ENCODE results near the gene SLITRK1.

The SLITRK1 gene

DNA sequence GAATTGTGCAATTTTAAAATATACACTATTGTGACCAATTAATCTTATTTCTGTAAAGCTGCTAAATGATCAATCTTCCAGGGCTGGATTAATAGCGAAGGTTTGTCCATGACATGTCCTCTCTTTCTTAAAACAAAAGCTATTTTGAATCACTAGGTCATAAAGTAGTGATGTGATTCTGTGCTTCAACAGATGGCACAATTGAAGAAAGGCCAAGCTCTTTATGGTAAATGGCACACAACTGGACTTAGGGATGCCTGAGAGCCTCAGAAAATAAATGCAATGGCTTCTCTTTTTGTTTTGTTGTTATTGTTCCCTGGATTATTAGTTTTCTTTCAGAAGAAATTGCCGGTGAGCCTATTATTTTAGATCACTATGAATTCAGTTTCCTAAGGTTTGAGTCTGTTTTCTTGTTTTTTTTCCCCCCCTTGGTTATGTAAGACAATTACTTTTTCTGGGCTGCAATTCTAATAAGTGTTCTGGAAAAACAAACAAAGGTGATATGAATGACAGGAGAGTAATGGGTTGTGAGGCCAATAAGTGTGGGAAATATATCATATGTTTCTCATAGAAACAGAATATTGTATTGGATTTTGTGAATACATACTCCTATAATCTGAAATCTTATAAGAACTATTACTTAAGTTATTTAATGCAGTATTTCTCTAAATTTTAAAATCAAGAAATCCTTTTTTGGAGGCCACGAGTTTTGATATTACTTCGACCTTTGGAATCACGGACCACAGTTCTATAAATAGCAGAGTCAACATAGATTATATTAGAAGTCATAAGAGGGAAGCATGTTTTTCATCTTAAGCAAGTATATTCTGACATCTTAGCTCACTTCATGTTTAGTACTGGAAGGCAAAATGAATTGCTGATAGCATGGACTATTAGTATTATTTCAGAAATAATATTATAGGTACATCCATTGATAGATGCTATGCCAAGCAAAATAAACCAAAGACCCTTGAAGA is 16.8 kb downstream of the SLITRK1 start:
- no peak for DNase-seq

DNA sequence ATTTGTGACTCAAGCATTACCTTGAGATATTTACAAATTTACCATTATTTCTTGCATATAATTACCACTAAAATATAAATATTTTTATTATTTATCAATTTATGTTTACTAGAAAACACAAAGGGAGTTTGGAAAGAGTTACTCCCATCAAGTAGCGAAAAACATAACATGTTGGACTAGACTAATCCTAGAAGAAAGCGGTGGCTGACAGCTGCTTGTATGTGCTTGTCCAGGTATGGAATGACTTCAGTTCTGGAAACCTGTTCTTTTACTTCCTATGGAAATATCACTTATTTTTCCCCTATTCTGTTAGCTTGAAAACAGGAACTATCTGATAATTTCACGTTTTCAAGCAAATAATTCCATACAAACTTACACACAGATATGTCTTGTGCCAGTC is 28.5 kb downstream of the SLITRK1 start:
- no peak for DNase-seq

DNA sequence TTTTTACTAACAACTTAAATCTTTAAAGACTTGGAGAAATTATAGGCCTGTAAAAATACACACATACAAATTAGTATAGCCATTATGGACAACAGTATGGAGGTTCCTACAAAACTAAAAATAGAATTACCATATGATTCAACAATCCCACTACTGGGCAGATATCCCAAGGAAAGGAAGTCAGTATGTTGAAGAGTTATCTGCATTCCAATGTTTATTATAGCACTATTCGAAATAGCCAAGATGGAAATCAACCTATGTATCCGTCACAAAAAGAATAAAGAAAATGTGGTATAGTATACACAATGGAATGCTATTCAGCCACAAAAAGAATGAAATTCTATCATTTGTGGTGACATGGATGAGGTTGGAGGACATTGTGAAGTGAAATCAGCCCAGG is 37.2 kb downstream of the SLITRK1 start:
- no peak for DNase-seq

DNA sequence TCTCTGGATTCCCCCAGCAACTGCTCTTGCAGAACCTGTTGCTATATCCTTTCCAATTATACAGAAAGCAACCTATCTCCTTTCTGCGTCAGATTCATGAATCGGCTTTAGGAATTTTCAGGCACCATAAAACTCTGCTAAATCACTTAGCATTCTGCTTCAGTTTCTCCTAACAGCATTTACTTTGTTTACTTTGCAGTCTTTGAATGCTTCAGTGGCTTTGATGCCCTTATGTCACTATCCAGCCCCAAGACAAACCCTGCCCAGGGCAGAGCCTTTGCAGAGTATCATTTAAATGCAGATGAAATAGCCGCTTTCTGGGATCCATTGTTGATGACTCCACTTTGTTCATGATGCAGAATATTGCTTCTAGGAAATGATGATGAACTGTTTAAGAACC is 43.1 kb downstream of the SLITRK1 start:
- no peak for DNase-seq

DNA sequence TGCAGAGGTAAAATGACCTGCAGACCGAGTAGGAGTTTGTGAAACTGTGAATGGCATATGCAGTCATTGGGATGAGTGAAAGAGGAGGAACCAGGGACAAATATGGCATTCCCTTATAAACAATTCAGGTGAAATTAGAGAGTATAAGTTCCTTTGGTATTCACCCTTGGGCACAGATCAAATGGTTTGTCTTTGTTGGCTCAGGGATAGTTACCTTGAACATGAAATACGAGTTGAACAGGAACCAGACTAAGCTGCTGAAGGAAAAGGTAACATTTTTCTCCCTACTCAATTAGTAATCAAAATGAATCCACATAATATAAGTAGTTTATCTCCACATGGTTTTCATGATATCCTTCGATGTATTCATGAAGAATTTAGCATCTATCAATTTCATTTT is 50.5 kb downstream of the SLITRK1 start:
- no peak for DNase-seq

- no peak for DNase-seq
Observed at GRCh38 chr13:83829810-83830209, 52.5 kb downstream of the SLITRK1 start.

- DNase-seq = no peak
Observed at GRCh38 chr13:83827338-83827737, 54.9 kb downstream of the SLITRK1 start.
